HG03159 (cell line): ENCODE data around the gene MCF2L.

Source experiments
- ATAC-seq: cut with Tn5 transposase; IDR thresholded peaks from one replicate; pipeline ENCODE4 v1.9.1; 2021; ENCODE audit warnings: mild to moderate bottlenecking, moderate library complexity; ENCODE audit not compliant: unreplicated experiment

The MCF2L gene

DNA sequence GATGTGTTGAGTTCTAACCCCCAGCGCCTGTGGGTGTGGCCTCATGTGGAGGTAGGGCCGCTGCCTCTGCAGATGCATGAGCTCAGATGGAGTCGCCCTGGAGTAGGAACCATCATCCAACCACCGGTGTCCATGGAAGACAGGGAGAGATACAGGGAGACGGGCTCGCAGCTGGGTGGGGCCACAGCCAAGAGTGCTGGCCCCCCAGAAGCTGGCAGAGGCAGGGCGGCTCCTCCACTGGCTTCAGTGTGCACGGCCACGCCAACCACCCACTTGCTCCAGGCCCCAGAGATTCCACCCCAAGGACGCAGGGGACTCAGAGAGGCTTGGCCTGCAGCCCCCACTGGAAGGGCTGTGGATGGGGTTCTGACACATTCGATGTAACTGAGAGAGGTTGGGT, 5.4 kb upstream of the MCF2L start:
- ATAC-seq: no peak

DNA sequence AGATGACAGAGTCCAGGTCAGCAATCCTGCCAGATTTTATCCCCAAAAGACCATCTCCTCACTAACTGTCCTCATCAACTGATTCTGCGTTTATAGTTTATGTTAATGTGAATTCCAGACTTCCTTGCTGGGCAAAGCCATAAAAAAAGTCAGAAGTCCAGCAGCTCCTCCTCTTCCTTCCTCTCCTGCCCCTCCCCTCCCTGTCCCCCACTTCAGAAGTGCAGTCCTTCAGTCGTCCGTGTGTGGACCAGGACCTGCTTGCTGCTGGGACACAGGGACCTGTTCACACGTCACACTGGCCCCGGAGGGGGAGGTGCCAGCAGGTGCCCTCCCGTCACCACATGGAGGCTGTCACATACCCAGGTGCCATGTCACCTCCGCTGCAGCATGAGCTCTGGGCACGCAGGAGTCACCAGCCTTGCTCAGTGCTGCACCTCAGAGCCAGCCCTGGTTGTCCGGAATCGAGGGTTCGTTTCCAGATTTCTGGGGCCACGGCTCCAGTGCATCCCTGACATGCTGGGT, 4.0 kb upstream of the MCF2L start:
- no peak for ATAC-seq

DNA sequence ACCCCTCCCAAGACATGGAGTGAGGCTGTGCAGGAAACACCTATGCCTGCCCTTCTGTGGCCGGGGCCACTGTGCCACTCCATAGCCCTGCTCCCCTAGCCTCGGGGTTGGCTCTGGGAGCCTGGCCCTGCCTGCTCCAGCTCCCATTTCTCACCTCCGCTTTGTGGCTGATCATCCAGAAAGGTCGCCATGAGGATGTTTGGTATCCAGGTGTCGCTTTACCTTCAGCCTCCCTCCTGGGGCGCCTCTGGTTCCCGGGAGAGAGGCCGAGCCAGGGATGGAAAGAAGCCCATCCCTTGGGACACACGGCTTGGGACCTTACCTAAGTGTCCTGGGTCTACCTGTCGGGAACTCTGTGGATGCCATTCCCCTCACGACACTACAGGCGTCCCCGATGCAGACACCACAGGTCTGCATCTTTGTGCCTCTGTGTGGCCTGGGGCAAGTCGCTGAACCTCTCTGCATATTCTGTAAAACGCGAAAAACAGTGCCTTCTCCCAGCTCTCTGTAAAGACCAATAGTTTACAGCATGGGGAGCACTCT, 3.4 kb upstream of the MCF2L start:
- no peak for ATAC-seq

DNA sequence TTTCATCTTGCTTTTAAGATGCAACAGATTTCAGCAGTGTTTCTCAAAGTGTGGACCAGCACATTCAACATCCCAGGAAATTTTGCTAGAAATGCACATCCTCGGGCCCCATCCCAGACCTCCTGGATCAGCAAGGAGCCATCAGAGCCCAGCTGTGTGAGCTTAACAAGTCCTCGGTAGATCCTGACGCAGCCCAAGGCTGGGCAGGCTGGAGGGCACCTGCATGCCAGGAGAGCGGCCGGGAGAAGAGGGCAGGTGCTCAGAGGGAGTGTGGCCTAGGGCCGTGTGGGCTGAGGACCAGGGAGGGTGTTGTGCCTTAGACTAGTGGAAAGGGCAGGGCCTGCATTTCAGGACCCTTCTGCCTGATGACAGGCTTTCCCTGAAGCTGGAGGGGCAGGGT, 2.2 kb upstream of the MCF2L start:
- no peak for ATAC-seq

DNA sequence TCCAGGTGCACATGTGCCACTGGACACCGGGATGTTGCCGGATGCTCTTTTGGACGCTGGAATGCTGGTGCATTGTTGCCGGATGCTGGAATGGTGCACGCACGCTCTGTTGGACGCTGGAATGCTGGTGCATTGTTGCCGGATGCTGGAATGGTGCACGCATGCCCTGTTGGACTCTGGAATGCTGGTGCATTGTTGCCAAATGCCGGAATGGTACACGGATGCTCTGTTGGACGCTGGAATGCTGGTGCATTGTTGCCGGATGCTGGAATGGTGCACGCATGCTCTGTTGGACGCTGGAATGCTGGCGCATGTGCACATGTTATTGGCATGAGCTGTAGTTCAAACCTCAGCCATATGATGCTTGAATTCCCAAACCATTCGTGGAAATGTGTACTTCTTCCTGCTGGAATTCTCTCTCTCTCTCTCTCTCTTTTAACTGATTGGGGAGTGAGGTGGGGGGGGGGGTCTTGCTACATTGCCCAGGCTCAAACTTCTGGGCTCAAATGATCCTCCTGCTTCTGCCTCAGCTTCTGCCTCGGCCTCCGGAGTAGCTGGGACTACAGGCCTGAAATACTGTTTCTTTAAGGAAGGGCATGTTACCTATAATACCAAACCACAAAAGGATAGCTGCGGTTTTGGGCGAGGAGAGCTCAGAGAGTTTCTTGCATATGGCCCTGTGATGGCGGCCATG, 1.2 kb upstream of the MCF2L start:
- ATAC-seq: no peak

DNA sequence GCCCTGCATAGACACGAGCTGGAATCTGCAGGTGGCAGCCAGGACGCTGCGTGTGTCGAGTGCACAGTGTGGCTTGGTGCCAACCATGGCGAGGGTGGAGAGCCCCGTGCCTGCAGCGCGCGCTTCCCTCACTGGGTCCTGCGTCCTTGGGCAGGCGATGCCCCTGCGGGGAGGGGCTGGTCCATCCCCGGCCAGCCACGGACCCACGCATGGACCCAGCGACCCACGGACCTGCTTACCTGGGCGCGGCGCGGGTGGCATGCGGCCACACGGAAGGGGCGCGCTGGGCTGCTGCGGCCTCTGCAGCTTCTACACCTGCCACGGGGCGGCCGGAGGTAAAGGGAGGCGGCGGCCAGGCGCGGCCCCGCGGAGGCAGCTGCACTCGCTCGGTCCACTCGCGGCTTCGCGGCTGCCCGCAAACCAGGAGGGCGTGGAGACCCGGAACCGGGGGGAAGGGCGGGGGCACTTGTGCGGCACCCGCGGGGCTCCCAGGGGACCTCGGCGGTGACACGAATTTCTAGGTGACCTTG, 569 bp upstream of the MCF2L start:
- ATAC-seq: no peak

DNA sequence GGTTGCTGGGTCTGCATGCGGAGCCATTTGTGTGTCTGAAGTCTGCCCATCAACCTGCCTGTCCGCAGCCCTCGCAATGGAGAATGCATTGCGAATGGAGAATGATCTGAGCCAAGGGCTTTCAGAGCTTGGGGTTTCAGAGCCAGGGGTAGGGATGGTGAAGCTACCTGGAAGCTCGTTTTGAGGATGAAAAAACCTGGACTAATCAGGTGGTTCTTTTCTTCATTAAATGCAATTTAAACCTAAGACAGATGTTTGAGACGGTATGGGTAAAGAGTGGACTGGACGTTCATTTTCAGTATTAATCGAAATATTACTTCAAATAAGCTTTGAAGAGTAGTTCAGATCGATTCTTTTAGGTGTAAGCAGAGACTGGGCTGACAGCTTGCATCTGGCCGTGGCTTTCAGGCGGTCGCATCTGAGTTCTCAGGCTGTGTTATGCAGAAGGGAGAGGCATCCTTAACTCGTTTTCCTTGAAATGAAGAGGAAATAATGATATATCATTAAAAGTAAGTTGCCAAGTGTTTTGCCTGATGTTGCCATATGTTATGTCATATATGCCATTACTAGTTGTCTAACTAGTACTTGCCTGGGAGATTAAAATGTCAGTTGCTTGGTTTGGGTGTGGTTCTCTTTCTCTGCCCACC, 801 bp downstream of the MCF2L start:
- ATAC-seq: no peak

DNA sequence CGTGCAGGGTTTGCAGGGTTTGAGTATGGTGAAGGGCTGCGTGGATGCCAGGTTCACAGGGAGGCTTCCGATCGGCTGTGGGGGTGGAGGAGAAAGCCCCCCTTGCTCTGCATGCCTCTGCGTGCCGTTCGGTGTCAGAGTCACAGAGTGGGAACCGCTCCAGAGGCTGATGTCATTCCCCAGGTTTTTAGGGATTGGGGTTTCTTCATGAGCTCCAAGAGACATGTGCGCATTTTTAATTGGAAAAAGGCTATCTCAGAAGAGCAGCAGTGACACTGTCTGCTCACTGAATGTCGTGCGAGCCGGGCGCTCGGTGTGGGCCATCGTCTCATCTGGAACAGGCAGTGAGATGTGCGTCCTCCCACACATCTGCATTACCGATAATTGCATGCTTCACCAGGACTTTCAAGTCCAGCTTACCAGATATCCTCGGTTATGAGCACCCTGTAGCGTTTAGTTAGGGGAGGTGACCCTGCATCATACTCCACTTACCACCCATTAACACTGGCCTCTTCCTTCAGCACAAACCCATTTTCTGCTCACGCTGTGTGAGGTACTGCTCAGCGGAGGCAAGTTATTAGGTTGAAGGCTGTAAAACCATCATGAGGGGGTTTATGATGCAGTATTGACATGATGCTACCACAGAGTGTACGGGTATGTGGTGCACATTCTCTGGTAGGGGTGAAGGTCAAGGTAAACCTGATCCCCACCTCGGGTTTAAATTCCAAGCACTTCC, 1.7 kb downstream of the MCF2L start:
- ATAC-seq: no peak

DNA sequence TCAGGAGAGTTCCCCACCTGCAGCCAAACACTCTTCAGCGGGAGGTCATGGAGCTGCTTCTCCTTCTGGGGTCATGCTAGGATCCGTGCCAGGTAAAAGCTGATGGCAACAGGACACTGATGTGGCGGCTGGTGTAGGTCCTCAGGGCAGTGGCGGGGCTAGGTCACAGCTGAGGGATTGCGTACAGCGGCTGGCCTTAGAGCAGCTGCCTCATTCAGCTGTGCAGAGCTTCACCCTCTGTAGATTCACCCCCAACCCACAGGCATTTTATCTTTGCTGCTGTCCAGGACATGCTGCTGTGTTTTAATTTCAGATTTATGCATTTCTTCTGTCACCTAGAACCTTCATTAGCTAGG, 2.3 kb downstream of the MCF2L start:
- ATAC-seq: no peak

DNA sequence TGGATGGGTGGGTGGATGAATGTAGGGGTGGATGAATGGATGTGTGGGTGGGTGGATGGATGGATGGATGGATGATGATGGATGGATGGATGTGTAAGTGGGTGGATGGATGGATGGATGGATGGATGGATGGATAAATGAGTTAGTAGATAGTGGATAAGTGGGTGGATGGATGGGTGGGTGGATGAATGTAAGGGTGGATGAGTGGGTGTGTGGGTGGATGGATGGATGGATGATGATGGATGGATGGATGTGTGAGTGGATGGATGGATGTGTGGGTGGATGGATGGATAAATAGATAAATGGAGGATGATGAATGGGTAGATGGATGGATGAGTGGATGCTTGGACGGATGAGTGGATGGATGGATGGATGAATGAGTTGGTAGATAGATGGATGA, 3.2 kb downstream of the MCF2L start:
- ATAC-seq: no peak

DNA sequence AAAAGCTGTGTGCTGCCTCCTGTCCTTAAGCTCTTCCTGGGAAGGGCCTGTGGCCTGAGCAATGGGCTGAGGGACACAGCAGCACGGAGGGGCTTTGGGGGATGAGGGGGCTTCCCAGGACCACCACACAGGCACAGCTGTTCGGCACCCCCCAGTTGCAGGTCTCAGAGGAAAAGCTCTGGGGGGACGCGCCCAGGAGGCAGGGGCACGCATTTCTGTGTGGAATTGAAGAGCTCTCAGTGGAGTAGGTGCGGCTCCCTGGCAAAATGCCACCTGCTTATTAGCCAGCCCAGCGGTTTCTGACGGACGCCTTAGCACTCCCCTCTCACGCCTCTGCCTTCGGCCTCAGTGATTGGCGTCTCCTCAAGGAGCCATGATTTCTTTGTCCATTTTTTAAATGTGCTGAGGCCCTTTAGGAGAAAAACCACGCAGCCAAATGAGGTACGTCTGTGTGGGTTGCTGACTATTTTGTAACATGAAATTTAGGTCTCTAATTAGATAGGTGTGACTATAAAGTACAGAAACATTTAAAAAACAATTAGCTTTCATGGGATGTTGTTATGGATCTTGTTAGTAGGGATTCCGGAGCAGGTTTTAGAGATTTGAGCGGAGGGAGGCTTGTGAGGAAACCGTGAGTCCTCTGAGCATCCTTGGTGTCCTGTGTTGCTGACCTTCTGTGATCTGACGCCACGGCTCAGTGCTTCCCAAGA, 4.0 kb downstream of the MCF2L start:
- ATAC-seq: no peak

DNA sequence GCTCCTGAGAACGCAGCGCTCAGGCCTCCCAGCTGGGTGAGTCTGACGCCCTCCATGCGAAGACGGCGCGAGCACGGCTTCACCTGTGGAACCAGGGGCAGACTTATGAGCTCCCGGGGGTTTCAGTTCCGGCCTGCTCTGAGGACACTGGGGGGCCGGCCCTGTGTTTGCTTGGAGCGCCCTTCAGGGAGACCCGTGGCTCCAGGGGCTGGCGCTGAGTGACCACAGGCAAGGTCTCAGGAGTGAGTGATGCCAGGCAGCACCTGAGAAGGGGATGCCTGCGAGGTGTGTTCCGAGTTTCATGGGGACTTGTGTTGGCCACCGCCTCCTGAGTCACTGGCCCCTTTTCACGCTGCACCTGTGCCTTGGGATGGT, 4.5 kb downstream of the MCF2L start:
- ATAC-seq: no peak

DNA sequence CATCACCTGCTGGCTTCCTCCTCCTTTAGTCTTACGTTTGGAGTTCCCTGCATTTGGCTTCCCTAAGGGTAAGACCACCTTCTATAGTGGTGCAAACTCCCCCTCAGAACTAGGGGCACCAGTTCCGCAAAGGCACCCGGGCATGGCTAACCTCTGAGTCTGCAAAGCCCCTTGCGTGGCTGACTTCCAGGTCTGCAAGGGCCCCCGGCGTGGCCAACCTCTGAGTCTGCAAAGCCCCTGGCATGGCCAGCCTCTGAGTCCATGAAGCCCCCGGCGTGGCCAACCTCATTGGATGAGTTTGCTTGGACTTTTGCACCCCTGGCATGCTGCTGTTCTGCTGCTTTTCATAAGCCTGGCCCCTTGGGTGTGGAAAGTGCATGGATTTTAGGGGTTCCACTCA, 5.1 kb downstream of the MCF2L start:
- ATAC-seq: no peak

DNA sequence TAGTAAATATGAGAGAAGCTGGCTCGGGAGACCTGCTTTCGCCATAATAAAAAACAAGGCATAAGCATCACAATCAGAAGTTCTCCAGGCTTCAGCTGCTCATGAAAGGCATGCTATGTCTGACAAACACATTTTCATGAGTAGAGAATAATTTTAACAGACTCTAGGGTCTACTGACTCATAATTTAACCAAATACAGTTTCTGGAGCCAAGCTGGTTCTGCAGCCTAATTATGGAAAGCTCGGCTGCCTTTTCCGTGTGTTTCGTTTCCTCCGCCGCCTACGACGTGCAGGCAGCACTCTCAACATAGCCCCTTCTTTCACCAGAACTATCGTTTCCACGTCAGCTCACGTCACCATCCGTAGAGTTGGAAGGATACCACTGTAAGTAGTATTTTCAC, 5.7 kb downstream of the MCF2L start:
- no peak for ATAC-seq

DNA sequence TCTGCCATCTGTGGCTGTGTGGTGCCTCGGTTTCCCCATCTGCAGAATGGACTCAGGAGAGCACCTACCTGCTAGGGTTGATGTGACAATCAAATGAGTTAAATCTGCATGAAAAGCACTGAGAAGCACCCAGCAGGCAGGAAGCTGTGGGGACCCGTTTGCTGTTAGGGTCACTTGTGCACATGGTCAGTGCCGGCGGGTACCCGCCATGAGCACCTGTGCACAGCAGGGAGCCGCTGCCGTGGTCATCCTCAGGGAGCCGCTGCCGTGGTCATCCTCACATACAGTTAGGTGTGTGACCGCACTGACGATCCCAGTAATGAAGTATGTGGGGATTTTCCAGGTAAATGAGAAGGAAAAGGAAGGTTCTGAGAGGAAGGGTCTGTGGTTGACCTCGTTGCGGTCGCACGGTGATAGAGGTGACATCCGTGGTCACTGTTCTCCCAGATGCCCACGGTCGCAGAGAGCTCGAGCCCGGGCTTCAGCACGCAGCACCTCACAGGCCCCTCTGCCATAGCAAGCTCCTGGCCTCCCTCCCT, 6.5 kb downstream of the MCF2L start:
- ATAC-seq: no peak

DNA sequence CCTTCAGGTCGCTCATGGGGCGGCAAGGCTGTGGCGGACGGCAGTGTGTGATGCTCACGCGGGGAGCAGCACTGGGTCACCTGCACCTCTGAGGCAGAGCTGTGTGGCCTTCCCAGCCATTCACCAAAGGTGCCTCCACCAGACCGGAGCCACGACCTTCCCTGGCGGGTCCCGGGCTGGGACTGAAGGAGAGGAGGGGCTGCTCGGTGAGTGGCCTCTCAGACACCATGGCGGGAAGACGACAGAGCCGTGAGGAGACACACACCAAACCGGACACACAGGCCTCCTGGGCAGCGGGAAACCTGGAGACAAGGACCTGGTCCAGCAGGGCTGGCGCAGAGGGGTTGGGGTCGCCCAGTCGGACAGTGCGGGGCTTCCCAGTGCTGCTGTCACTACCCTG, 7.5 kb downstream of the MCF2L start:
- ATAC-seq: no peak

DNA sequence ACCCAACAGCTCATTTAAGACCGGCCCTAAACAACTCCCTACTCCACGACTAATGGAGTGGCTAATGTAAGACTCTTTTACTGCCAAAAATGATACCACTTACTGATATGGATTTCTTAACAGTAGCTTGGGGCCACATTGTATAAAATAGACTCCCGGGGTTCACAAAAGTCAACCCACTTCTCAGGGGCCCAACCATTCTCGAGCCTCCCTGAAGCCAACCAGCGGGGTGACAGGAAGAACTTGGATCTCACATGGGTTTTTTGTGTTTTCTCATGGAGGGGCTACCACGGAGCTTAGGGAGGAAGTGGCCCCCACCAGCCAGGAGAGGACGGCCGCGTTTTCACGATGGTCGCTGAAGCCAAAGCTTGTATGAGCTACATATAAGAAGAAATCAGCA, 8.1 kb downstream of the MCF2L start:
- ATAC-seq: no peak

DNA sequence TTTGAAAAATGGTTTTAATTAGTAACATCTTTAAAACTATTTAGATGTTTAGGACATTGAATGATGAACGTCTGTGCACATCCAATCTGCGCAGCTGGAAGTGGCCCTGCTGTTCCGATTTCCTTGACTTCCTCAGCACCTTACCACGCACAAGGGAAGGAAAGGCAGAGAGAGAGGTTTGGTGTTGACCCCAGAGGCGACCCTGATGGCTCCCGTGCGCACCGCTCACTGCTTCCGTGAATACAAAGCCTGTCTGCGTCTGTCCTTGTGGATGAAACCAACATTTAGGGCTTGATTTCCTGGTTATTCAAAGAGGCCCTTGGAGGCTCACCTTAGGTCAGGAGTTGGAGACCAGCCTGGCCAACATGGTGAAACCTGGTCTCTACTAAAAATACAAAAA, 8.5 kb downstream of the MCF2L start:
- ATAC-seq: no peak

DNA sequence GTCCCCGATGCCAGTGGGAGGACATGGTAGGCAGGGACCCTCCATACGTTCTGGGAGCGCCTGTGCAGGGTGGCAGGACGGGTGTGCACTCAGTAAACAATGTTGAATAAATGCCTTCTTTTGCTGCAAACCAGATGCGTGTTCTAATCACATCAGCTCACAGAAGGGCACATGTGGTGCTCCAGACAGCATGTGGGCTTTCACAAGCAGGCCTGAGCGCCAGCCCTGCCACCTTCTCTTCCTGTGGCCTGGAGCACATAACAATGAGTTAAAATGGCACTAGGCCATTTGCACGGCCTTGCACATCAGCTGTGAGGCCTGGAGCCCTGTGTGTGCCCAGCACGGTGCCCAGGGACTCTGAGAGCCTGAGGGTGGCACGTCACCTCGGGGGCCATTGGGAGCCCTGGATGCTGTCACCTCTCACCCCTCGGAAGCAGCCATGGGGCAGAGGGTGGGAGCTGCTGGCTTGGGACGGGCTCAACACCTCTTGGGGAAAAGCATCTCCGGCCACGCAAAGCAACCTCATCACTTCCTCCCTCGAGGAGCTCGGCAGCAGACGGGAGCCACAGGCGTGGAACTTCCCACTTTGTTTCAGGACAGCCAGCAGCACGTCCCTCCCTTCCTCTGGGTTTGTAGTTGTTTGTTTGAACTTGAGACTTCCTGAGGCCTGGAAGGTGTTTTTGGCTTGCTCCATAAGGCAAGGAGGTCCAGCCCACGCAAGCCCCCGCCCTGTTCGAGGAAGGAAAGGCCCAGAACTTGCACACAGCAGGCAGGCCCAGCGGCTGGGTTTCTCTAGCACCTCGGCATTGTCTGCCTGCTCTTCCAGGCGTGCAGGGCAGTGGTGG, 9.8 kb downstream of the MCF2L start:
- no peak for ATAC-seq

DNA sequence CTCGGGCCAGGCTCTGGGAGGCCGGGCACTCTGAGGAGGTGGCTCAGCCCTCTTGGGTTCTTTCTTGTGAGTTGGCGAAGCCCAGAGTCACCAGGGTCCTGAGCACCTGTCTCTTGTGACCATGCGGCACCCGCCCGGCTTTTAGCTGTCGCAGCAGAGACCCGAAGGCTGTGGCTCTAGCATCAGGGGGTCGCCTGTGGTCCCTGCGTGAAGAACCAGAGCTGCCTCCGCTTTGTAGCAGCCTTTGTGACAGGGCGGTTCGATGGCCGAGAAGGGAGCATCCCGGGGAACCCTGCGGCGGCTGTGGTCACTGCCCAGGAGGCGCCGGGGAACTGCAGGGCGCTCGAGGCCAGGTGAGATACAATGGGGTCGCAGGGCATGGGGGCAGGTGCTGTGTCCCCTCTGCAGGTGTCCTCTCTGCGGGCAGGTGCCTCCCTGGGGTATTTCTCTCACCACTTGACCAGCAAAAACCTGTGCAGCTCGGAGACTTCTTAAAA, 10.4 kb downstream of the MCF2L start:
- ATAC-seq: no peak
